HG03442 (cell line): ENCODE measurements around the gene AK3.

Source experiments
- ATAC-seq: cut with Tn5 transposase; IDR thresholded peaks from one replicate; pipeline ENCODE4 v1.9.1; 2021; ENCODE audit warnings: mild to moderate bottlenecking, moderate library complexity; ENCODE audit not compliant: unreplicated experiment

AK3 gene

DNA sequence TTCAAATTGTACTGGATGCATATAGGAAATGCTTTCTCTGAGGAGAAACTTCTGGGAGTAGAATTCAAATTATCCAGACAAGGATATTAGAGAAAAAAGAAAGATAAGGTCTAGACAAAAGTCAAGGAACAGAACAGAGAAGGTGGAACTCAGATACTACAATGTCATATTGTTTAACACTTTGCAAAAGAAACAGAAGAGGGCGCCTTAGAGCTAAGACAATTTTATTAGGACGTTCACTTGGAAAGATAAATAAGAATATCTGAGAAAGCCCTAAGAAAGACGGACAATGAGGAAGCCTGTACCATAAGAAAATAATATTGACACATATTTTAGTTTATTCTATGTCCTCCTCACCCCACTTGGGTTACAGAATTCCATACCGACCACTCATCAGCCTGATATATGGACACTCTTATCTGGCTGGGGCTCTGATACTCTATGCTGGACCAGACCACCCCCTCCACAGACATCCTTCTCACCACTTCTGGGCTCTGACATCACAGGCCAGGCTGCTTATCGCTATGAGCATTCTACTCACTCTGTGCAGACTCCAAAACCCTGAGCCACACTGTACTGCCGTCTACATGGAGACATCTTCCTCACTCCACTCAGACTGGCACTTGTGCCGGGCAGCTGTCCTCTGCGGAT, 9.1 kb upstream of the AK3 start:
- ATAC-seq: no peak

DNA sequence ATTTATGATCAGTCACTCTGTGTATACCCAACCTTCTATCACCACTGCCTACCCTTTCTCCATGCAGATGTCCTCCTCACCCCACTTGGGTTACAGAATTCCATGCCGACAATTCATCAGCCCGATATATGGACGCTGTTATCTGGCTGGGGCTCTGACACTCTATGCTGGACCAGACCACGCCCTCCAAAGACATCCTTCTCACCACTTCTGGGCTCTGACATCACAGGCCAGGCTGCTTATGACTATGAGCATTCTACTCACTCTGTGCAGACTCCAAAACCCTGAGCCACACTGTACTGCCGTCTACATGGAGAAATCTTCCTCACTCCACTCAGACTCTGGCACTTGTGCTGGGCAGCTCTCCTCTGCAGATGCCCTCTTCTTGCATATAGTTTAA, 7.6 kb upstream of the AK3 start:
- ATAC-seq: no peak

DNA sequence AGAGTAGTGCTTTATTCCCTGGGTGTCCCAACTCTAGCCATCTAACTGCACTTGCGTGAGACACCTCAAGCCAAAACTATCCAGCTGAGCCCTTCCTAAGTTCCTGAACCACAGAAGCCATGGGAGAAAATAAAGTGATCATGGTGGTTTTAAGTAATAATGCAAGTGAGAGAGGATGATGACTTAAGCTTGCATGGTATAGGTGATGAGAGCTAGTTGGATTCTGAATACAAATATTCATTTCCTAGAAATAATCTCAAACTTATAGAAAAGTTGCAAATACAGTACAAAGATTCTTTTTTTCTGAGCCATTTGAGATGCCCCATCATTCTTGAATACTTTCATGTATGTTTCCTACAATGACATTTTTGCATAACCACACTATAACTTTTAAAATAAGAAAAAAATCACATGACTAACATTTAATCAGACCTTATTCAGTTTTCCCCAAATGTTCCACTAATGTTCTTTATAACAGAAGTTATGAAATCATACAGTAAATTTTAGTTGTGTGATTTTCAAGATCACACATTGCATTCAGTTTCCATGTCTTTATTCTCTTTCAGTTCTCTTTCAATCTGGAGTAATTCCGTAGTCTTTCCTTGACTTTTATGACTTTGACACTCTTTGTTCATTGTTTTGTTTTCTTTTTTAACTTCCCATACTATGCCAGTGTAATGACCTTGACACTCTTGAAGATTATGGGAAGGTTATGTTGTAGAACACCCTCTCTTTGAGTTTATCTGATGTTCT, 5.5 kb upstream of the AK3 start:
- no peak for ATAC-seq

DNA sequence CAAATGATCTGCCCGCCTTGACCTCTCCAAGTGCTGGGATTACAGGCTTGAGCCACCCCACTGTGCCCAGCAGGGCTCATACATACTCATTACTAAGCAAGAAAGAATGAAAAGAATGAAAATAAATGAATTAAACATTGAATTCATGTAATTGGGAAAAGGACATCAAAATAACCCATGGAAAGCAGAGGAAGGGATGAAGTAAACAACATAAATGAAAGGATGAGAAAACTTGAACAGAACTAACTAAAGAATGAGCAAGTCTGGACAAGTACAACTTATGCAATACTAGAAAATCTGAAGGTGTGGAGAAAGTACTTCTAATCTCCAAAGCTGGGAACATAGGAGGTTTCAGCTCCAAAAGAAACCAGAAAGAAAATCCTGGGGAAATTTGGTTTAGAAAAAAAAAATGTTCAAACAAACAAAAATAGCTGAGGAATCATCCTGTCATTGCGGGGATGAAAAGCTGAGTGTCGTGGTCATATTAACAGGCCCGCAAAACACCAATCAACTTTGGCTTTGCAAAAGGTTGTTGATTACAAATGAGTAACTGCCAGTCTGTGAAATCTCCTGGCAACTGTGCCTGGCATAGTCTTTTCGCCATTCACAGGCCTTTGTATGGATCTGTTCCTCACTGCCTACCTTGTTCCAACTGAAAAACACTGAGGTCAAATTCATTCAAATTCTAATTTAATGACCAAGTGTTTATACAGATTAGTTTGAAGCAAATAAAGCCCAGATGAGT, 2.3 kb upstream of the AK3 start:
- no peak for ATAC-seq

DNA sequence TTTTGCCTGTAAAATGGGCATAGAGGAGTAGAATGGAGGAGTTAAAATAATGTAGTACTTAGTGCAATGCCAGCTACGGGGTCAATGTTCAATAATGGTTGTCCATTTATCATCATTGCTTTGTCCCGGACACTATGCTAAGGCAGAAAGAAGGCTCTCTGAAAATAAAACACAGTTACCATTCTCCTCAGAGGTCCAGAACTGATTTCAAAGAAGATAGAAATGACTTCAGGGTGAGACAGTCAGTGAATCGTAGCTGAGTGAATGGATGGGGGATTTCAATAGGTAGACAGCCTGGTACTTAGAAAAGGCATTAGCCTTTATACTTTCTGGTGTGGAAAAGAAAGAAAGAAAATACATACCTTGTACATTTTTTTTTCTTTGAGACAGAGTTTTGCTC, 1.2 kb upstream of the AK3 start:
- ATAC-seq: no peak

DNA sequence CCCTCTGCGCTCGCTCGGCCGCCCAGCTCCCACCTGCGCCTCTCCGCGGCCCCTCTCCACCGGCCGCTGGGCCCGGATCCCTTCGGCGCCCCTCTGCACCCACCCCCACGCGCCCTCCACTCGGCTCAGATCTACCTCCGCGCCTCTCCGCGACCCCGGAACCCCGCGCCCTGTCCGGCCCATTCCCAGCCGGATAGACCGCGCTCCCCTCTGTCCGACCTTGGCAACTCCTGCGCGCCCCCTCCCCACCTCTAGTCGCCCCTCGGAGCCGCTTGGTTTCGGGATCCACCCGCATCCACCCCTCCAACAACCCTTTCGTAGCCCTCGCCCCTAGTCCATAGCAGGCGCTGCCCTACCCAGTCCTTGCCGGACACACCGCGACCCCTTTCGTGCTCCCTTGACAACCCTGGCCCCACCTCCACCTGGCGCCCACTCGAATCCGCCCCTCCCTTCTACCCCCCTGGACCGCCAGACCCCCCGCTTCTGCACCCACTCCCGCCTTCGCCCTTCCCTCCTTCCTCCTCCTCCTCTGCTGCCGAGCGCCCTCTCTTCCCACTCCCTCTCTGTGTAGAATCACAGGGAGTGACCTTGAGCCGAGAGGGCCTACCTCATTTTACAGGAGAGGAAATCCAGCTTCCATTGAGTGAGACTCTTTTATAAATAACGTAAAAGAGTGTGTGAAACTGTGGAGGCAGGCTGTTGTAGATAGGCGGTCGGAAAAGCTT, 525 bp upstream of the AK3 start:
- ATAC-seq: no peak

DNA sequence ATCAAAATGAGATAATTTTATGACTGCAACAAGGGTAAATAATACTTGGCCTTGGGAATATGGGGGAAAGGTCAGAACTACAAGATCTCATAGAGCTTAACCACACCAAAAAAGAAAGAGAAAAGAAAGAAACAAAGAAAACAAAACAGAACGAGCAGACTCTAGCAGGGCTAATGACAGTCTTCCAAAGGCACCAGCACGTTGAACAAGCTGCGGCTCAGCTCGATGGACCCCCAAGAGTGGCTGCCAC, 689 bp downstream of the AK3 start:
- no peak for ATAC-seq

DNA sequence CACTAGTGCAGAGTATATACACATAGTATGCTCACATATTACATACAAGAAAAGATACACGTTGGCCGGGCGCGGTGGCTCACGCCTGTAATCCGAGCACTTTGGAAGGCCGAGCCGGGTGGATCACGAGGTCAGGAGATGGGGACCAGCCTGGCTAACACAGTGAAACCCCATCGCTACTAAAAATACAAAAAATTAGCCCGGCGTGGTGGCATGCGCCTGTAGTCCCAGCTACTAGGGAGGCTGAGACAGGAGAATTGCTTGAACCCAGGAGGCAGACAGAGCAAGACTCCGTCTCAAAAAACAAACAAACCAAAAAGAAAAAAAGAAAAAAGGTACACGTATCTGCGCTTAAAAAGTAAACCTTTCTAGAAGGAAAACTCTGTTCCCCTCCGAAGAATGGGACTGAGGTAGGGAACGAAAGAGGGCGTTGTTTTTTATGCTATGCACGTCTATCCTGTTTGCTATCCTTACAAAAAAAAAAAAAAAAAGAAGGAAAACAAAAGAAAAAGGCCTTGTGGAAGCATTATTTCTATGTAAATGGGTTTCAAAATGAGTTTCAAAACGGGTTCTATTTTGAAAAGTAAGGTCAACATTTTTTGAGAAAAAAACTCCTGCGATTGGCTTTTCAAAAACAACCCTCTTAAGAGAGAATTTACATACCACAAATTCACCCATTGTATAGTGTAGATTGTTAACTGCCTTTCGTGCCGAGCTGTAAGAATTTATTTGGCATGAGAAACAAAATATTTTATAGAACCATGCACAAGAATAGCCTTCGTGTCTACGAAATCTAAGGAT, 1.2 kb downstream of the AK3 start:
- ATAC-seq: no peak

DNA sequence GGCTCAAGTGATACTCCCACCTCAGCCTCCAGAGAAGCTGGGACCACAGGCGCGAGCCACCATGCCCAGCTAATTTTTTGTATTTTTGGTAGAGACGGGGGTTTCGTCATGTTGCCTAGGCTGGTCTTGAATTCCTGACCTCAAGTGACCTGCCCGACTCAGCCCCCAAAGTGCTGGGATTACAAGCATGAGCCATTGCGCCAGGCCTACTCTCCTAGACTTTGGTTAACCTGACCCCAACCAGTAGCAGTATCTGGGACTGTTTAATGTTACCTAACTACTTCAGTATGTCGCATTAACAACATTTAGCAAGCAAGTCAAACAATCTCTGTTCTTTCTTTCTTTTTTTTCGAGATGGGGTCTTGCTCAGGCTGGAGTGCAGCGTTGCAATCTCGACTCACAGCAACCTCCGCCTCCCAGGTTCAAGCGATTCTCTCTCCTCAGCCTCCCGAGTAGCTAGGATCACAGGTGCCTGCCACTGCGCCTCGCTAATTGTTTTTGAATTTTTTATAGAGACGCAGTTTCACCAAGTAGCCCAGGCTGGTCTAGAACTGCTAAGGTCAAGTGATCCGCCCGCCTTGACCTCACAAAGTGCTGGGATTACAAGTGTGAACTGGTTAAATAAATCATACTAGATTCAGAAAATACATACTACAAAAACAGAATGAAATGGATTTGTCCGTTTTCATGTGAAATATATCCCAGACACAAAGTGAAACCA, 2.0 kb downstream of the AK3 start:
- ATAC-seq: no peak

DNA sequence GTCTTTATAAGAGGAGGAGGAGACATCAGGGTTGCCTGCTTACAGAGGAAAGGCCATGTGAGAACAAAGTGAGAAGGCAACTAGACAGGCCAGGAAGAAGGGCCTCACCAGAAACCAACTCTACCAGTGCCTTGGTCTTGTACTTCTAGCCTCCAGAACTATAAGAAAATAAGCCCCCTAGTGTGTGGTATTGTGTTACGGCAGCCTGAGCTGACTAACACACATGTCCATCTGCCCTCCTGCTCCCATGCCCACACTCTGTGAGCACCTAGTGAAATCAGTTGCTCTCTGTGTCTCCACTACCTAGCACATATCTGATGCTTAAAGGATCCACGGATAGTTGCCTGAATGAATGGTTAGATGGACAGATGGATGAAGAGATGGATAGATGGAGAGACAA, 6.9 kb downstream of the AK3 start:
- ATAC-seq: no peak

DNA sequence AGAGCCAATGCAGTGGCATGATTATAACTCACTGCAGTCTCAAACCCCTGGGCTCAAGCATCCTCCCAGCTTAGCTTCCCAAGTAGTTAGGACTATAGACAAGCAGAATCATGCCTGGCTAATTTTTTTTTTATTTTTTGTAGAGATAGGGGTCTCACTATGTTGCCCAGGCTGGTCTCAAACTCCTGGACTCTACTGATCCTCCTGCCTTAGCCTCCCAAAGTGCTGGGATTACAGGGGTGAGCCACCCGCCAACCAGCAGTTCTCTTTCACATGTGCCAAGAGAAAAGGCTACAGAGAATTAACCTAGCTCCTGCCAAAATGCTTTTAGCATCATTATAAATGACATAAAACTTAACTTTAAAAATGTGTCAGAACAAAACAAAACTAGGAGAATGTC, 8.1 kb downstream of the AK3 start:
- no peak for ATAC-seq

DNA sequence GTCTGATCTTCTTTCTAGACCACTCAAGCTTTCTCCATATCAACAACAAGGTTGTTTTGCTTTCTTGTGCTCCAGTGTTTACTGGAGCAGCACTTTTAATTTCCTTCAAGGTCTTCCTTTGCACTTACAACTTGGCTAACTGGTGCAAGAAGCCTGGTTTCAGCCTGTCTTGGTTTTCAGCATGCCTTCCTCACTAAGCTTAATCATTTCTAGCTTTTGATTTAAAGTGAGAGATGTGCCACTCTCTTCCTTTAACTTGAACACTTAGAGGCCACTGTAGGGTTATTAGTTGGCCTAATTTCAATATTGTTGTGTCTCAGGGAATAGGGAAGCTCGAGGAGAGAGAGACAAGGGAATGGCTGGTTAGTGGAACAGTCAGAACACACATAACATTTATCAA, 13.4 kb downstream of the AK3 start:
- no peak for ATAC-seq

DNA sequence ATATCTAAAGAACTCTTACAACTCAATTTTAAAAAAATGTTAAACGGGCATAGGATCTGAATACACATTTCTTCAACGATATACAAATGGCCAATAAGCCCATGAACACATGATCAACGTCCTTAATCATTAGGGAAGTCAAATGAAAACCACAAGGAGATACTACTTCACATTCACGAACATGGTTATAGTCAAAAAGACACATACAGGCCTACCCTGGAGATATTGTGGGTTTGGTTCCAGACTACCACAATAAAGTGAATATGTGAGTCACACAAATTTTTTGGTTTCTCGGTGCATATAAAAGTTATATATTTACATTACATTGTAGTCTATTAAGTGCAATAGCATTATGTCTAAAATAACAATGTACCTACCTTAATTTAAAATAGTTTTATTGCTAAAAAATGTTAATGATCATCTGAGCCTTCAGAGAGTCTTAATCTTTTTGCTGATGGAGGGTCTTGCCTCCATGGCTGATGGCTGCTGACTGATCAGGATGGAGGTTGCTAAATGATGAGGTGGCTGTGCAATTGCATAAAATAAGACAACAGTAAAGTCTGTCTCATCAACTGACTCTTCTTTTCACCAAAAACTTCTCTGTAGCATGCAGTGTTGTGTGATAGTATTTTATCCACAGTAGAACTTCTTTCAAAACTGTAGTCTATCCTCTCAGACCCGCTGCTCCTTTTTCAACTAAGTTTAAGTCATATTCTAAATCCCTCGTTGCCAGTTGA, 15.1 kb downstream of the AK3 start:
- no peak for ATAC-seq

DNA sequence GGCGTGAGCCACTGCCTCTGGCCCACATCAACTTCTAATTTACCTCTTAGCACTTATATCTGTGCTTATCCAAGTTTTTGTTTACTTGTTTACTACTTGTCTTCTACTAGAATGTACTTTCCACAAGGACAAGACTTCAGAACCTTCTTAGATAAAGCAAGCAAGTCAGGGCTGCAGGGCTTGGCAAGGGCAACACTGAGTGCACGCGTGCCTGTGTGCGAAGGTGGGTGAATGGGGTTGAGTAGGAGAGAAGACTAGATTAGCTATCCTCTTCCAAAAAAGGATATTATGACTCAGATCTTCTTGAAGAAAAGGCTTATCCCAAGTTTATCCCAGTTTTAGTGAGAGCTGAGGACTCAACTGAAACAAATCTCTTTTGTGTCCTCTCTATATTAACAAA, 19.3 kb downstream of the AK3 start:
- no peak for ATAC-seq

DNA sequence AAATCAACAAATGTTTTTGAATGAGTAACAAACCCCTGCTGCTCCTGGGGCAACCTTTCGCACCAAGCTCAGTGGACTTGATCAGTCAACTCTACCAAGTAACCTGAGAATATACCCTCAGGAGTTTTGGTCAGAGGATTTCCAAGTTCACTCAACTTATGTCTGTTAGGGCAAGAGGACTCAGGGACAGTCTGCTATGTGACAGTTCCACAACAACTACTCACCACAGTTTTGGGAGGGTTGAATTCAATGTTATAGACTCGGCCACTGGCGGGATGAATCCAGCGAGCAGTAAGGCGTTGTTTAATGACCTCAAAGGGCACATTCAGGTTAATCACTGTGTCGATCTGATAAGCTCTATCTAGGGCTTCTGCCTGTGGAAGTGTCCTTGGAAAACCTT, 22.1 kb downstream of the AK3 start:
- no peak for ATAC-seq

DNA sequence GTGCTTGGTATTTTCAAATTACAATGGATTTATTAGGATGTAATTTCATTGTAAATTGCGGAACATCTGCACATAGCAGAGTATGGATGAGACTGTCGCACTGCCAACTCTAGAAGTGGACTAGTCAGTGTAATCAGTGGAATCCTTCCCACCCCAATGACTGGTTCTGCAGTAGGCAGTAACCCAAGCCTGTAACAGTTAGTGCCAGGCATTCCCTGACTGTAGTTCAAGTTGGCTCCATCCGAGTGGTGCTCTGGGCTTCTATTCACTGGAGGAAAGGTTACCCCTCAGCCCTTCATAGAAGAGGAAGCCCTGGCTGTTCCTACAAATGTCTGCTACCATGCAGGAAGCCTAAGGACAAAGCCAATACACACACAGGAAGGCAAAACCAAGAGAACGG, 23.2 kb downstream of the AK3 start:
- no peak for ATAC-seq

DNA sequence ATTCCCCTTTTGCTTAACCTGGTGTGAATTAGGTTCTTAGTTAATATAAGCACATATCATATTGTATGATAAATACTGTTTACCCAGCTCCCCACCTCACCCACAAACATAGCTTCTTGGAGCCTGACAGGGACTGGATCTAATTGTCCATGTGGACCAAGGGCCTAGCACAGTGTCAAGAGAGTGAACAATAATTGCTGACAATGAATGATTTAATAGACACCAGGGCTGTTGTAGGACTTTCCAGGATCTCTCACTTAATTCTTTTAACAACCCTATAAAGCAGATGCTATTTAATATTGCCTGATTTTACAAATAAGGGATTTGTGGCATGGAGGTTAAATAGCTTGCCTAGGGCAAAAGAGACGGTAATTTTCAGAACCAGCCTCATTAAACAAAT, 24.8 kb downstream of the AK3 start:
- no peak for ATAC-seq

DNA sequence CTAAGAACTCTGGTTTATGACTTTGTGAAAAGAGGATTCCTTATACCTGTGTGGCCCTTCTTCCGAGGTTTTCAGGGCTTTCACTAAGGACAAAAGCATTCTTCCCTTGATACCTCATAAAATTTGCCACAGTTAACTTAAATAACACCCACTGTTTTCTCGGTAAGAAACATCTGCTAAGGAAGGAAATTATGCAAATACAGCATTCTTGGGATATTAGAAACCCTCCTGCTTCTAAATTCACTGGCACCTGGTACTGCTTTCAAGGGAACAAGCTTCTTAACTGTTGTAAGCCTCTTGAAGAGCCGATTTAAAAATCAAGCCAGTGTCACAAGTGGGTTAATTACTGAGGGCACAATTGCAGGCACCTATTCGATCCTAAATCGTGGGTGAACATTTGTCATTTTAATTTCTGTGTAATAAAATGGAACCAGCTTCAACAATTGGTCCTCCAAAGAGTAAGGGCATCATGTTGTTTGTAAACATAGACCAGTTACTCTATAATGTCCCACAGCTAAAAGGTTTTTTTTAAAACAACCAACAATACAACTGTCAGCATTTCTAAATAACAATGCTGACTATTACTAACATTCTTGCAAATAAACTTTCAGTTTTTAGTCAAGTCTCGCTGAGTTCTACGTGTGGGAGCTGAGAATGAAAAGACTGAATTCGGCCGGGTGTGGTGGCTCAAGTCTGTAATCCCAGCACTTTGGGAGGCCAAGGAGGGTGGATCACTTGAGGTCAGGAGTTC, 26.6 kb downstream of the AK3 start:
- no peak for ATAC-seq

DNA sequence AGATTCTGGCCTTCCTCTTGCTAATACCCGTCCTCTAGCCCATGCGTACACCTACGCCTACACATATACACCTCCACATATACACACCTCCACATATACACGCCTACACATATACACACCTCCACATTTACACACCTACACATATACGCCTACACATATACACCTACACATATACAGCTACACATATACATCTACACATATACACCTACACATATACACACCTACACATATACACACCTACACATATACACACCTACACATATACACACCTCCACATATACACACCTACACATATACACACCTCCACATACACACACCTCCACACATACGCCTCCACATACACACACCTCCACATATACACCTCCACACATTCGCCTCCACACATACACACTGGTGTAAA, 27.2 kb downstream of the AK3 start:
- no peak for ATAC-seq
